Neural cell (in vitro differentiated cells): ENCODE data around the gene SLC2A13.
"Not testable (repeated sequence)": the region's sequence is repeated elsewhere in the genome, so short reads cannot be mapped to it uniquely, and the experiment has no call there.

Experiments used
- EP300 ChIP-seq: fragments of 450-650 bp; conservative IDR thresholded peaks from 2 replicates; pipeline ENCODE4 v1.6.1; 2014; ENCODE audit warnings: antibody characterized with exemption, mild to moderate bottlenecking, moderate library complexity; ENCODE audit not compliant: poor library complexity, severe bottlenecking
- EZH2 ChIP-seq: fragments of 200-600, 300-800 bp; shearing (Covaris generic), sonication (generic); IDR thresholded peaks from 2 replicates; pipeline ENCODE4 v1.6.1; 2014; ENCODE audit warnings: antibody characterized with exemption, low read length, borderline replicate concordance, mild to moderate bottlenecking; ENCODE audit not compliant: insufficient read depth, poor library complexity, severe bottlenecking
- POLR2AphosphoS5 ChIP-seq: IDR thresholded peaks from 2 replicates; pipeline ENCODE4 v1.6.1; 2012
- SMC3 ChIP-seq: fragments of 450-650 bp; conservative IDR thresholded peaks from 2 replicates; pipeline ENCODE4 v1.6.1; 2014; ENCODE audit warnings: antibody characterized with exemption, mild to moderate bottlenecking, moderate library complexity; ENCODE audit not compliant: poor library complexity
- TF ChIP-seq, protein P1 (sequence below): fragments of 450-650 bp; IDR thresholded peaks from 2 replicates; pipeline ENCODE4 v1.5.1; 2014; ENCODE audit warnings: antibody characterized with exemption, mild to moderate bottlenecking, moderate library complexity; ENCODE audit not compliant: poor library complexity, severe bottlenecking
- TF ChIP-seq, protein P2 (sequence below): IDR thresholded peaks from 2 replicates; pipeline ENCODE4 v1.6.1; 2012; ENCODE audit warnings: borderline replicate concordance

GRCh38 chr12:39893388-39893787 is 212.5 kb downstream of the SLC2A13 start:
- TF ChIP-seq, protein P1, sequence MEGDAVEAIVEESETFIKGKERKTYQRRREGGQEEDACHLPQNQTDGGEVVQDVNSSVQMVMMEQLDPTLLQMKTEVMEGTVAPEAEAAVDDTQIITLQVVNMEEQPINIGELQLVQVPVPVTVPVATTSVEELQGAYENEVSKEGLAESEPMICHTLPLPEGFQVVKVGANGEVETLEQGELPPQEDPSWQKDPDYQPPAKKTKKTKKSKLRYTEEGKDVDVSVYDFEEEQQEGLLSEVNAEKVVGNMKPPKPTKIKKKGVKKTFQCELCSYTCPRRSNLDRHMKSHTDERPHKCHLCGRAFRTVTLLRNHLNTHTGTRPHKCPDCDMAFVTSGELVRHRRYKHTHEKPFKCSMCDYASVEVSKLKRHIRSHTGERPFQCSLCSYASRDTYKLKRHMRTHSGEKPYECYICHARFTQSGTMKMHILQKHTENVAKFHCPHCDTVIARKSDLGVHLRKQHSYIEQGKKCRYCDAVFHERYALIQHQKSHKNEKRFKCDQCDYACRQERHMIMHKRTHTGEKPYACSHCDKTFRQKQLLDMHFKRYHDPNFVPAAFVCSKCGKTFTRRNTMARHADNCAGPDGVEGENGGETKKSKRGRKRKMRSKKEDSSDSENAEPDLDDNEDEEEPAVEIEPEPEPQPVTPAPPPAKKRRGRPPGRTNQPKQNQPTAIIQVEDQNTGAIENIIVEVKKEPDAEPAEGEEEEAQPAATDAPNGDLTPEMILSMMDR: not testable (repeated sequence)
- TF ChIP-seq POLR2AphosphoS5, EZH2, SMC3, EP300: not testable (repeated sequence)
- TF ChIP-seq, protein P2, sequence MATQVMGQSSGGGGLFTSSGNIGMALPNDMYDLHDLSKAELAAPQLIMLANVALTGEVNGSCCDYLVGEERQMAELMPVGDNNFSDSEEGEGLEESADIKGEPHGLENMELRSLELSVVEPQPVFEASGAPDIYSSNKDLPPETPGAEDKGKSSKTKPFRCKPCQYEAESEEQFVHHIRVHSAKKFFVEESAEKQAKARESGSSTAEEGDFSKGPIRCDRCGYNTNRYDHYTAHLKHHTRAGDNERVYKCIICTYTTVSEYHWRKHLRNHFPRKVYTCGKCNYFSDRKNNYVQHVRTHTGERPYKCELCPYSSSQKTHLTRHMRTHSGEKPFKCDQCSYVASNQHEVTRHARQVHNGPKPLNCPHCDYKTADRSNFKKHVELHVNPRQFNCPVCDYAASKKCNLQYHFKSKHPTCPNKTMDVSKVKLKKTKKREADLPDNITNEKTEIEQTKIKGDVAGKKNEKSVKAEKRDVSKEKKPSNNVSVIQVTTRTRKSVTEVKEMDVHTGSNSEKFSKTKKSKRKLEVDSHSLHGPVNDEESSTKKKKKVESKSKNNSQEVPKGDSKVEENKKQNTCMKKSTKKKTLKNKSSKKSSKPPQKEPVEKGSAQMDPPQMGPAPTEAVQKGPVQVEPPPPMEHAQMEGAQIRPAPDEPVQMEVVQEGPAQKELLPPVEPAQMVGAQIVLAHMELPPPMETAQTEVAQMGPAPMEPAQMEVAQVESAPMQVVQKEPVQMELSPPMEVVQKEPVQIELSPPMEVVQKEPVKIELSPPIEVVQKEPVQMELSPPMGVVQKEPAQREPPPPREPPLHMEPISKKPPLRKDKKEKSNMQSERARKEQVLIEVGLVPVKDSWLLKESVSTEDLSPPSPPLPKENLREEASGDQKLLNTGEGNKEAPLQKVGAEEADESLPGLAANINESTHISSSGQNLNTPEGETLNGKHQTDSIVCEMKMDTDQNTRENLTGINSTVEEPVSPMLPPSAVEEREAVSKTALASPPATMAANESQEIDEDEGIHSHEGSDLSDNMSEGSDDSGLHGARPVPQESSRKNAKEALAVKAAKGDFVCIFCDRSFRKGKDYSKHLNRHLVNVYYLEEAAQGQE: not testable (repeated sequence)
